GM18951 (cell line): ENCODE data around the gene HCN3.
"Not testable (repeated sequence)": the region's sequence is repeated elsewhere in the genome, so short reads cannot be mapped to it uniquely, and the experiment has no call there.

ENCODE experiments used
- POLR2A ChIP-seq: IDR thresholded peaks from 4 replicates; pipeline ENCODE4 v1.6.1; 2011; ENCODE audit warnings: mild to moderate bottlenecking; ENCODE audit not compliant: insufficient read length, insufficient read depth; ENCODE audit errors: extremely low read depth
- in situ Hi-C: fragments of 300-500 bp; cut with MboI; formaldehyde crosslinking; loops from one replicate; pipeline ENCODE4 v1.12.0; 2022; ENCODE audit warnings: low sequenced_read_pairs, mixed read lengths, inconsistent platforms; ENCODE audit not compliant: unreplicated experiment

Gene HCN3

GRCh38 chr1:155277070-155277901, at the start of gene HCN3:
Gene HCN3 (plus strand): TSS chr1:155277463. CDS start chr1:155277591, 128 bp downstream.
- TF ChIP-seq POLR2A = peak; percentile 37
- in situ Hi-C loops = no loop called here

- in situ Hi-C loops = no loop called here
- TF ChIP-seq POLR2A = no peak
Observed at GRCh38 chr1:155228096-155228427, 49.2 kb upstream of the HCN3 start.

GRCh38 chr1:155231302-155231701, 46.0 kb upstream of the HCN3 start:
- in situ Hi-C loops = not testable (repeated sequence)

GRCh38 chr1:155232001-155232978, 45.0 kb upstream of the HCN3 start:
- in situ Hi-C loops = not testable (repeated sequence)

GRCh38 chr1:155233502-155233901, 43.8 kb upstream of the HCN3 start:
- in situ Hi-C loops = not testable (repeated sequence)

GRCh38 chr1:155235375-155235774, 41.9 kb upstream of the HCN3 start:
- in situ Hi-C loops = not testable (repeated sequence)

- no peak for TF ChIP-seq POLR2A
- in situ Hi-C loops = no loop called here
Observed at GRCh38 chr1:155236451-155236850, 40.8 kb upstream of the HCN3 start.

GRCh38 chr1:155241069-155241679, 36.1 kb upstream of the HCN3 start:
- in situ Hi-C loops = no loop called here
- peak; percentile 27 for TF ChIP-seq POLR2A

- in situ Hi-C loops = no loop called here
- no peak for TF ChIP-seq POLR2A
Observed at GRCh38 chr1:155241841-155242264, 35.4 kb upstream of the HCN3 start.

GRCh38 chr1:155242805-155243358, 34.4 kb upstream of the HCN3 start:
- TF ChIP-seq POLR2A = no peak
- in situ Hi-C loops = no loop called here

GRCh38 chr1:155244368-155245162, 32.7 kb upstream of the HCN3 start:
- in situ Hi-C loops = loop anchor here (5.0 kb wide), 1 partner anchor 83 kb away; no protein-coding TSS in a partner anchor
- peak; percentile 97 for TF ChIP-seq POLR2A

- in situ Hi-C loops = loop anchor here (5.0 kb wide), 1 partner anchor 82 kb away; no protein-coding TSS in a partner anchor
- no peak for TF ChIP-seq POLR2A
Observed at GRCh38 chr1:155245163-155245524, 32.1 kb upstream of the HCN3 start.

GRCh38 chr1:155246796-155247195, 30.5 kb upstream of the HCN3 start:
- in situ Hi-C loops = loop anchor here (5.0 kb wide), 1 partner anchor 81 kb away; no protein-coding TSS in a partner anchor
